GM11168 (cell line): Measurements from ENCODE around the gene LCN1.

Experiments used
- in situ Hi-C: fragments of 300-500 bp; cut with MboI; formaldehyde crosslinking; loops from one replicate; pipeline ENCODE4 v1.12.0; 2022; ENCODE audit warnings: low sequenced_read_pairs; ENCODE audit not compliant: unreplicated experiment

LCN1 gene

DNA sequence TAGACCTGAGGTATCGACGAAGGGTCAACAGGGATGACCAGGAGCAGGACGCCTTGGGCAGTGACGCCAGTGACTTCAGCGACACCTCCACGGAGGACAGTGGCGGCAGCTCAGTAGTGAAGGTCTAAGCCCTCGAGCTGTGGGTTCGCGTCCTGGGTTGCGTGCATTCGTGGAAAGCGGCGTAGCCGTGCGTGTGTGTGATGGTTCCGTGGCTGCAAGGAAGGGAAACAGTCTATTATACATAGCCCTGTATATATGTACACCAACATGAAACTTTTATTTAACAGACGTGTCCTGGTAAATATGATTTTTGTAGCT, 33.3 kb upstream of the LCN1 start:
- in situ Hi-C loops: no loop called here

- in situ Hi-C loops: no loop called here
These were observed 32.7 kb upstream of the LCN1 start for GRCh38 chr9:135488527-135488926.

DNA sequence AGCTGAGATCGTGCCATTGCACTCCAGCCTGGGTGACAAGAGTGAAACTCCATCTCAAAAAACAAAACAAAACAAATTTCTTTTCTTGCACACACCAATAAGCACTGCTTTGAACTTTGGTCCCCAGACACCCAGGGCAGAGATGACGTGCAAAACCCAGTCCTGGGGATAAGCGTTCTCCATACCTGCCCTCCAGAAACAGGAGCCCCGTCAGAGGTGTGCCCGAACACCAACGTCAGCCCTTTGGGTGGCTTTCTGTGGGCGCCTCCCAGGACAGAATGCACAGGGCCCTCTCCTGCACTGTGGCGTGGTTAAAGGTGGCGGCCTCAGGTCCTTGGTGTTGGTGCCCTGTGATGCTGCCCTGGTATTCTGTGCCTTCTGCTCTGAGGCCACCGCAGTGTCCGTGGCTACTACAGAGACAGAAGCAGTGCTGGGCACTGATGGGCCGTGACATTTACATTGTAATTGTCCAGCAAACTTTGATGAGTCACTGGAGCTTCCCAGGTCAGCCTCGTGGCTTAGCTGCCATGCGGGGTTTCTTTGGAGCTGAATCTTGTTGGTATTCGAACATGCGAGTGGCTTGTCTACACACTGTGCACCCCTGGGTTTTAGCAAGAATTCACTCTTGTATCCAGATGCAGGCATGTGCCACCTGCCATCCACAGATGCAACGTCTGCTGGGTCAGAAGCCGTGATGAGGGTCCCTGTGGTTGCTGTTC, 31.9 kb upstream of the LCN1 start:
- in situ Hi-C loops: no loop called here

- in situ Hi-C loops: no loop called here
These were observed 30.9 kb upstream of the LCN1 start for GRCh38 chr9:135490166-135490870.

GRCh38 chr9:135490980-135491464, 30.2 kb upstream of the LCN1 start:
- in situ Hi-C loops: no loop called here

DNA sequence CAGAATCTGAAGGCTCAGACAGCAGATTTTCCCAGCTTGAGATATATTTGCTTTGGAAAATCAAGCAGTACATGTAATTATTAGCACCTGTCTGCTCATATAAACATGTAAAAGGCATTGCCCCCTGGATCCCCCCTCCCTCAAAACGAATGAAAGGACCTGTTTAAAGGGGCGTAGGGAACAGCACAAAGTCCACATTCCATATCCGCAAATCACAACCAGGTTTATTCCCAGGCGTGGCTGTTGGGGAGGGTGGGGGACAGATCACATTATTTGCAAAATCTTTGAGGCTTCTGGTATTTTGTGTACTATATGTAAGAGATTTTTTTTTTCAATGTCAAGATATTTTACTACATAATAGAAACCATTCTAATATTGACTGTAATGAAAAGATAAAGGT, 29.5 kb upstream of the LCN1 start:
- in situ Hi-C loops: no loop called here

DNA sequence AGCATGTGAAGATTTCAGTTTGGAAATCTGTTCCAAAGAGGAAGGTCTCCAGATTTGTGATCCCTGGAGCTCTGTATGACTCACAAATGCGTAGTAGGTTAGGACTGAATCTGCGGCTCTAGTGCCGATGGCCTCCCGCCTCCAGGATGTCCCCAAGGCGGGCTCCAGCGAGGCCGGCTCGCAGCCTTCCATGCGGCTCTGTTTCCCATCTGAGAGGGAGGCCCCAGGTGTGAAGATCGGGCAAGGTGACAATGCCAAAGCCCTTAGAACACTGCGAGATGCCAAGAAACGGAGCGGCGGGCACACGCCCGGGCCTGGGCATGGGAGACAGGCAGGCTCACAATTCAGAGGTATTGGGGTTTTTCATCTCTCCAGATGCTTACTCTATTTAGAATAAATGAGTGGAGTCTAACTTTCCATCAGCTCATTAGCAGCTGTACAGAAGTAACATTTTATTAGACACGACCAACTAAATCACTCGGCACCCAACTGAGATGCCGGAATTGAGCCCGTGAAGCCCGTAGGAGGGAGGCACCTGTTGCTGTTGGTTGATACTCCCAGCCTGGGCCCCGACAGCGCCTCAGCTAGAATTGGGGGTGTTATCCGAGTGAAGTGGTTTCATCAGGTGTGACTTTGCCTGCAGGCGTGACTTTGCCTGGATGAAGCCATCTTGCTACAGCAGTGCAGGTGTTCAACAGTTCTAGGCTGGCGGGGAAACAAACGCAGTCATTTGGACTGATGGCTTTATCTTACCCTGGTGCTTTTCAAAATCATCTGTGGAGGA, 28.2 kb upstream of the LCN1 start:
- in situ Hi-C loops: no loop called here

DNA sequence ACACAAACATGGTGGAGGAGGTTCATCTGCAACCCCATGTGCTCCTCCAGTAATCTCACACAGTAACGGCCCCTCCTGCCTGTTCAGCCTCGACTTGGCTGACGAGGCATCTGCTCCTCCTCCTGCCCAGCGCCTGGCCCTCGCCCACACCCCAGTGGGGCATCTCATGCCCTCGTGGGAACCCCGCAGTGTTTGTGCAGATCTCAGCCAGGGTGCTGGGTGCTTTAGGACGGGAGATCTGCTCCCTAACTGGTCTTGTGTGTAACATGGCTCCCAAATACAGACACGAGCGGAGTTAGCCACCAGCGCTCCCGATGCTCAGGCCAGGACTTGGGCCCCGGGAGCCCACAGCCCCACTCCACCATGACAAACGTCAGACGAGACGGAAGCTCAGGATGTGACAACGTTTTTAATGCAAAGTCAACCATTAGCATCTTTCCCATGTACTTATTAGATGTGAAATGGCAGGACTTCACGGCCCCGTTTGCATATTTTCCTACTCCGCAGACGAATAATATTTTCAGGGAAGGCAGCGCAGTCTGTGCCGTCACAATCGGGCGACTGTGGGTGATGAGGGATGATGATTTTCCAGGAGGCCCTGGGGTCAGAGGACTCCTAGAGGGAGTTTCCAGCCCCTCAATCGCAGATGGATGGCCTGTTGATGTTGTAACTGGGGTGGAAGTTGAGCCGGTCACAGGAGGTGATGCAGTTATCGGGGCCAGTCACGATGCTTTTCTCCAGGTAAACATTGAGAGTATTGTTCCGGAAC, 26.3 kb upstream of the LCN1 start:
- in situ Hi-C loops: no loop called here

- in situ Hi-C loops: no loop called here
These were observed 22.7 kb upstream of the LCN1 start for GRCh38 chr9:135498381-135499126.

DNA sequence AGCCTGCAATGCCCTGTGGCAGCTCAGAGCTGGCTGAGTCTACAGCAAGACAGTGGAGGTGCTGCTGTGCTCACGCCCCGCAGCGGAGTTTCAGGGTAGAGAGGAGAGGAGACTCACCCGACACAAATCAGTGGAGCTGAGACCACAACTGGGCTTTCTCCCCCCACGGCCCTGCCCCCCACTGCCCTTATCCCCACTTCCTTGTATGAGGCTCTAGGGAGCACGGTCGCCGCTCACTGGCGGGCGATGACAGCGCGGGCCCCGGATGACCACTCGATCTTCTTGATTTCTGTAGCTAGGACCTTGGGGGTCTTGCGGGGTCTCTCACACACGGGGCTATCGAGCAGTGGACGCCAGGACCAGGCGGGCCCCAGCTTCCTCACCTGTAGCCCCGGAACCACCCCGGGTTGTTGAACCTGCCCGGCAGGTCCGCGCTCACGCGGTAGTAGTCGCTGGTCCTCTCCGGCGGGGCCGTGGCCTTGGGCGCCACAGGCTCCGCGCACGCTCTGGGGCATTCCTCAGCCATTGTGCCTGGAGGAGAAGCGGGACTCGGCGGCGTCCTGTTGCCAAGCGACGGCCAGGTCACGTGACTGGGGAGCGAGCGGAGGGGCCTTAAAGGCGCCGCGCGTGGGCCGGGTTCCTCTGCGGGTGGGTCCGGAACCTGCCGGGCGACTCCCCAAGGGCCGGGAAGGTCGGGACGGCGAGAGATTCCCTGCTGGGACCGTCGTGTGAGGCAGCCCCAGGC, 21.7 kb upstream of the LCN1 start:
- in situ Hi-C loops: no loop called here

GRCh38 chr9:135500071-135500524, 21.1 kb upstream of the LCN1 start:
- in situ Hi-C loops: no loop called here

DNA sequence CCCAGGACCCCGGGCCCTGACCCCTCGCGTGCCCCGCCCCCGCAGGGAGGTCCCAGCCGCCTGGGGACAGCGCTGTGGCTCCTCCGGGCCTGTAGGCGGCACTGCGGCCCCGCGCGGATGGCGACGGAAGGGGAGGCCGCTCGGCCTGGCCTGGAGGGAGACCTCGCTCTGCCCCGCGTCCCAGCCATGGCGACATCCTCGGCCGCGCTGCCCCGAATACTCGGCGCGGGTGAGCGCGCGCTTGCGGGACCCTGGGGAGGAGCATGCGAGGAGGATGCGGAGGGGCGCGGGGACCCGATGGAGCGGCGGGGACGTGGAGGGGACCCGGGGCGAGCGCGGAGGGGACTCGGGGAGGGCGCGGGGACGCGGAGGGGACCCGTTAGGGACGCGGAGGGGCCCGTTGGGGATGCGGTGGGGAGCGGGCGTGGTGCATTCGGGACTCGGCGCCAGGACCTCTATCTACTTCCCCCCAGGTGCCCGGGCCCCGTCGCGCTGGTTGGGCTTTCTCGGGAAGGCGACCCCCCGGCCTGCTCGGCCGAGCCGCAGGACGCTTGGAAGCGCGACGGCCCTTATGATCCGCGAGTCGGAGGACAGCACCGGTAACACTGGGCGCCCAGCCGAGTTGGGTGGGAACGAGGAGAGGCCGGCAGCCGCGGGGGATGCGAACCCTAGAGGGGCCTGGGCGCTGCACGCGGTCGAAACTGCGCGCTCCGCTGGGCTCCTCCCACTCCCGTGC, 20.5 kb upstream of the LCN1 start, which contains the start of gene MRPS2:
Gene MRPS2 (plus strand): TSS at position 158 of the 736 bp plus-strand sequence. CDS start 29 bp downstream, at position 187.
- in situ Hi-C loops: no loop called here

DNA sequence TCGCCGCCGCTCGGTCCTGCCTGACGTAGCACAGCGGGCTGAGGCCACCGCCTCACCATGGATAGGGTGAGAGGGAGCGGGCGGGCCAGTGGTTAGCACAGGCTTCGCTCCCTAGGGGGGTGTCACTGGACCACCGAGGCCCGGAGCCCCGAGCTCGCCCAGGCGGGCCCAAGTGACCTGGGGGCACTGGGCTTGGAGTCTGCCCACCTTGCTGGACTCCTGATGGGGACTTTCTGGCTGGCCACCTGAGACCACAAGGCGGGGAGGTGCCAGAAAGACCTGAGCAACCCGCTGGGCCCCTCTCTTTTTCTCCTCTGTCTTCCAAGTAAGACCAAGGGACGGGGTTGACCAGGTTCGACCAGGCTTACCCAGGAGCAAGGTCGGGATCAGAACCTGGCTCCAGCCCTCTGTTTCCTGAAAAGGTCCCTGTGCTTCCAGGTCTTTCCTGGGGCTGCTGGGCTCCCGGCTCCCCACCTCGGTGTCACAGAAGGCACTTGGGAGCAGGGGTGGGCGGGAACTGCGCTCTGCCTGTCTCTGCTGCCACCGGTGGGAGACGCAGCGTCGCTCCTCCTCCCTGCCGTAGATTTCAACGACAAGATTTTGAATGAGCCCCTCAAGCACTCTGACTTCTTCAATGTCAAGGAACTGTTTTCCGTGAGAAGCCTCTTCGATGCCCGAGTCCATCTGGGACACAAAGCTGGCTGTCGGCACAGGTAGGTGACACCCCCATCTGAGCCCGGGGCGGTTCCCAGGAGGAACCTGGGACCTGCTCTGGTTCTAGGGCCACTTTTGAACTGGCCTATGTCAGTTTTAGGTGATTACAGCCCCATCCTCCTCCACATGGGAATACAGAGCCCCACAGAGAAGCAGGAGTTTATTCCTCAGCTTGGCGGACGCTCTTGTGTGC, 19.7 kb upstream of the LCN1 start:
- in situ Hi-C loops: no loop called here

GRCh38 chr9:135502168-135502872, 18.9 kb upstream of the LCN1 start:
- in situ Hi-C loops: no loop called here

- in situ Hi-C loops: no loop called here
These were observed 18.3 kb upstream of the LCN1 start for GRCh38 chr9:135502873-135503321.
